Measurements from ENCODE around the gene ISG15.

- TF ChIP-seq, protein P1, sequence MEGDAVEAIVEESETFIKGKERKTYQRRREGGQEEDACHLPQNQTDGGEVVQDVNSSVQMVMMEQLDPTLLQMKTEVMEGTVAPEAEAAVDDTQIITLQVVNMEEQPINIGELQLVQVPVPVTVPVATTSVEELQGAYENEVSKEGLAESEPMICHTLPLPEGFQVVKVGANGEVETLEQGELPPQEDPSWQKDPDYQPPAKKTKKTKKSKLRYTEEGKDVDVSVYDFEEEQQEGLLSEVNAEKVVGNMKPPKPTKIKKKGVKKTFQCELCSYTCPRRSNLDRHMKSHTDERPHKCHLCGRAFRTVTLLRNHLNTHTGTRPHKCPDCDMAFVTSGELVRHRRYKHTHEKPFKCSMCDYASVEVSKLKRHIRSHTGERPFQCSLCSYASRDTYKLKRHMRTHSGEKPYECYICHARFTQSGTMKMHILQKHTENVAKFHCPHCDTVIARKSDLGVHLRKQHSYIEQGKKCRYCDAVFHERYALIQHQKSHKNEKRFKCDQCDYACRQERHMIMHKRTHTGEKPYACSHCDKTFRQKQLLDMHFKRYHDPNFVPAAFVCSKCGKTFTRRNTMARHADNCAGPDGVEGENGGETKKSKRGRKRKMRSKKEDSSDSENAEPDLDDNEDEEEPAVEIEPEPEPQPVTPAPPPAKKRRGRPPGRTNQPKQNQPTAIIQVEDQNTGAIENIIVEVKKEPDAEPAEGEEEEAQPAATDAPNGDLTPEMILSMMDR (IDR thresholded peaks at IDR 0.05), result no peak
- no peak for TF ChIP-seq EP300 (IDR thresholded peaks at IDR 0.05; ENCODE audit: low read depth)
Measured at GRCh38 chr1:1061682-1062345, 48.5 kb downstream of the ISG15 start.
